ENCODE measurements around the gene CHAF1B.
A peak's percentile ranks its signal among the peaks of the same experiment; 100 is the strongest.
"Not testable (repeated sequence)": the region's sequence is repeated elsewhere in the genome, so short reads cannot be mapped to it uniquely, and the experiment has no call there.

The CHAF1B gene

DNA sequence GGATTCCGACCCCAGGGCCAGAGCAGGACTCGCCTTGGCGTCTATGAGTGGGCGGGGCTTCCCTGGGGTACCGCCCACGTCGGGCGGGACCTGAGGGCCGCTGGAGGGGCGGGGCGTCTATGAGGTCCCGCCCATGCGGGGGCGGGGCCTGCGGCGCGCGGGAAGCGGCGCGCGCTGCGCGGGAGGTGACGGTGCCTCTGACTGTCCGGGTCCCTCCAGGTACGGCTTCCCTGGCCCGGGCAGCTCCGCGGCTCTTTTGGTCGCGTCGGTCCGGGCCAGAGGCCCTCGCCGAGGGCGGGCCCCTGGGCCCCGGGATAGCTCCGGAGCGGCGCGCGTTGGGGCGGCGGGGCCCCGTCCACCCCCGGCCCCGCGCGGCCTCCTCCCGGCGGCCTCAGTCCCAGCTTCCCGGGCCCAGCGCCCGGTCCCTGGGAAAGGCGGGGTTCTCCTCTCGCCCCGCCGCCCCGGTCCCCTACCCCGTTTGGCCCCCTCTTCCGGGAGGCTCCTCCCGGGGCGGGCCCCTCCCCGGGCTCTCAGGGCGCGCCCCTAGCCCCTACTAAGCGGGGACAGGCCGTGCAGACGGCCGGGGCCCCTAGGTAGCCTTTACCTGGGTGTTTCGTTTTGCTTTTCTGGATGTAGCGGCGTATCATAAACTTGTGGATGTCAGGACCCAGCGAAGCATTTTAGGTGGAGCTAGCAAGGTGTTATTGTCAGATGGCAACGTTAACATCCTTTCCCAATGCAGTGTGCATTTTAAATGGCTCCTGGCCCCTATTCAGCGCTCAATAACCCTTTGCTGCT, at the start of gene CHAF1B:
CHAF1B (plus strand) TSS at position 160 of the 798 bp plus-strand sequence. CDS start 745 bp downstream, outside the sequence.
- peak; percentile 68 for DNase-seq (ENCODE audit: low read depth)

DNA sequence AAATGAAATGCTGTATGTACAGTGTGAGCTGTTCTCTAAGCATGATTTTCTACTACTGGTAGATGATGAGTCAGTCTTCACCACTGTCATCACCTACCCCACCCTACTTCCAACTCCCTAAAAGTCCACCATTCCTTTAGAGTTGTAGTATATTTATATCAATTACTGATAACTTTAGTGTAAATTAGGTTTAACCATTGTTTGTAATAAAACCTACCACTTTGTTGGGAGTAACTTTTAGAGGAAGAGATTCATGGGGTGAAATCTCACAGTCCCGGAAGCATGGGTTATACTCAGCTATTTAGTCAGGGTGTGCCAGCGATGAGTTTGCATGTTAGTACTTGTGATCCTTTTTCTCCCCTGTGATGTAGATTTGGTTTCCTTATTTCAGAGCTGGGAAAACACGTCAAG, 48.1 kb upstream of the CHAF1B start:
- no peak for DNase-seq (ENCODE audit: low read depth)

DNA sequence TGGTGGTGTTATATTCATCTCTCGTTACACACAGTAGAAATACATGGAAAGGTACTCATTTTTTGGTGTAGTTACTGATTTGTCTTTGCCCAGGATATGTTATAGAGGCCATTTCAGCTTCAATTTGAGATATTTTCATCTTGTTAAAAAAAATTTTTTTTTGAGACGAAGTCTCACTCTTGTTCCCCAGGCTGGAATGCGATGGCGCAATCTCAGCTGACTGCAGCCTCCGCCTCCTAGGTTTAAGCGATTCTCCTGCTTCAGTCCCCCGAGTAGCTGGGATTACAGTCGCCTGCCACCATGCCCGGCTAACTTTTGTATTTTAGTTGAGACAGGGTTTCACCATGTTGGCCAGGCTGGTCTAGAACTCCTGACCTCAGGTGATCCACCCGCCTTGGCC, 46.2 kb upstream of the CHAF1B start:
- no peak for DNase-seq (ENCODE audit: low read depth)

DNA sequence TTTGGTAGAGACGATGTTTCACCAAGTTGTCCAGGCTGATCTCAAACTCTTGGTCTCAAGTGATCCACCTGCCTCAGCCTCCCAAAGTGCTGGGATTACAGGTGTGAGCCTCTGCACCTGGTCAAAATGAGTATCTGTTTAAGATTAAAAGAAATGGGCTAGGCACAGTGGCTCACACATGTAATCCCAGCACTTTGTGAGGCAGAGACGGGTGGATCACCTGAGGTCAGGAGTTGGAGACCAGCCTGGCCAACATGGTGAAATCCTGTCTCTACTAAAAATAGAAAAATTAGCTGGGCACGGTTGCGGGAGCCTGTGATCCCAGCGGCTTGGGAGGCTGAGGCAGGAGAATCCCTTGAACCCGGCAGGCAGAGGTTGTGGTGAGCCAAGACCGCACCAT, 42.6 kb upstream of the CHAF1B start:
- DNase-seq (ENCODE audit: low read depth), result not testable (repeated sequence)

DNA sequence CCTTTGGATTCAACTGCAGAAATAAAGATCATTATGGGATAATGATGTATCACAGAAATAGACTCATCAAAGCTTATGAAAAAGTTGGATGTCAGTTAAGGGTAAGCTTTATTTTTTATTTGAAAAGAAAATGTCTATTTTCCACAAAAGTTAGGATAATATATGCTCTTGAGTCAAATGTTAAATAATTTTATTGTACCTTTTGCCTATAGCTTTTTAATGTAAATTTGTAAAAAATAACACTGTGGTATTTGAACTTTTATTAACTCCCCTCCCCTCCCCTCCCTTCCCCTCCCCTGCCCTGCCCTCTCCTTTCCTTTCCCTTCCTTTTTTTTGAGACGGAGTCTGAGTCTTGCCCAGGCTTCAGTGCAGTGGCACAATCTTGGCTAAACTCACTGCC, 40.3 kb upstream of the CHAF1B start:
- DNase-seq (ENCODE audit: low read depth), result no peak

DNA sequence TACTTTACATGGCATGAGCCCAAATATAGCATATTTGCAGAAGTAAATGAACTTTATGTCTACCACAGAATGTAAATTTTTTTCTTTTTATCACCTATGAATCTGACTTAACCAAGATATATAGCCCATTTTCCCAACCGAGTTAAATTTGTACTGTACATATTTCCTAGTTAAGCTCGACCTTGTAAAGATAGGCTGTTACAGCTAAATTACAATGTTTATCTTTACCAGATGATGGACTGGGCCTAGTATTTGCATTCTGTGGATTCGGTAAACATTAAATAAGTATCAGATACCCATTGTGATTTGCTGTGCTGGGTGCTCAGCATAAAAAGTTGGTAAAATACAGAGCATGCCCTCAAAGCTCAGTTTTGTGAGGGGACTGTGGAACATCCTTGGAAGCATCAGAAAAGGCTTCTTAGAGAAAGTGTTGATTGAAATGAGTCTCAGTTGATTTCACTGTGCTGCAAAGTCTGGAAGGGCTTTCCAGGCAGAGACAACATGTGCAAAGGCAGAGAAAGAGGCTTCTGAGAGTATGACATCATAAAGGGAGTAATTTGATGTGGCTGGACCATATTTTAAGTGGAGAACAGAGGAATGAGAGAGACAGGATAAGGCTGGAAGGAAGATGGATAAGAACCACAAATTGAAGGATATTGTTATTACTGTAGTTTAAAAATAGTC, 37.8 kb upstream of the CHAF1B start:
- DNase-seq (ENCODE audit: low read depth), result no peak

DNA sequence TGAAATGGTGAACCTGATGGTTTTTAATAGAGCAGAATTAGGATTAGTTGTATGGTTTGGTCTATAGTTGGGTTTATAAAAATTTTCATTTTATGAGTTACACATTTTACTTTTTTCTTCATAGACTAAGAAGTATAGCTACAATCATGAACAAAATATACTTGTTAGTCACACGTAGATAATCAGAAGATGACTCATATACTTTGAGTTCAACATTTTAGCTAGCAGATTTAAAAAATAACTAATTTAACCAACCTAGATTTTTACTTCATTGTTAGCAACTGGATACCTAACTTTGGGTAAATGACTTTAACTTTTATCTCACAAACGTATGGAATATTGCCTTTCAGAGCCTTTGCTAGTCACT, 37.2 kb upstream of the CHAF1B start:
- DNase-seq (ENCODE audit: low read depth), result no peak

DNA sequence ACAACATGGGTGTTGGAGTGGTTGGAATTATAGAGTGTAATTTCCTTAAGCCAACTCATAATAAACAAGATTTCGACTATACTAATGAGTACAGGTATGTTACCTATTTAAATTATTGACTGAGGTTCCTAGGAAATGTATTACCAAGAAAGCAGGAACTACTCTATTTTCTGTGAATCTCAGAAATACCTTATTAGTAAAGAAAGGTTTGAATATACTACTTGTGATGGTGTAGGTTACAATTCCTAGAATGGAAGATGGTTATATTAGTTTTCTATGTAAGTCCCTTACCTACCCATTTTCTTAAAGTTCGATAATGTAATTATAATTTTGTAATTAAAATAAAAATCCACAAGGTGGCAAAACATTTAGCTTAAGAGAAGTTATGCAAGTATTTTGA, 35.9 kb upstream of the CHAF1B start:
- DNase-seq (ENCODE audit: low read depth), result no peak

DNA sequence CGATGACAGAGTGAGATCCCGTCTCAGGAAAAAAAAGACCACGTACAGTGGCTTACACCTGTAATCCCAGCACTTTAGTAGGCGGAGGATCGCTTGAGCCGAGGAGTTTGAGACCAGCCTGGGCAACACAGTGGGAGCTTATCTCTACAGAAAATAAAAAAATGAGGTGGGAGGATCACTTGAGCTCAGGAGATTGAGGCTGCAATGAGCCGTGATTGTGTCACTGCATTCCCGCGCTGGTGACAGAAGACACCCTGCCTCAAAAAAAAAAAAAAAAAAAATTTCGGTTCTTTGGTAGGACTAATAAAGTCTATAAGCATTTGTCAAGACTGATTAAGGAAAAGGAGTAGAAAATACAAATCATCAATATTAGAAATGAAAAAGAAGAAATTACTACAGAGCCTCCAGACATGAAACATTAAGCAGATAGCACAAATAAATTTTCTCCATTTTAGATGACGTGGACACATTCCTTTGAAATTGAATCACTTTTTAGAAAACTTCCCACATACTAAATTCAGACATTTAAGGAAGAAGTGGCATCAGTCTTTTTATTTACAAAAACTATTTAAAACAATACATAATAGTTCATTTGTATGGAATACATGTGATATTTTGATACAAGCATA, 34.8 kb upstream of the CHAF1B start:
- no peak for DNase-seq (ENCODE audit: low read depth)

DNA sequence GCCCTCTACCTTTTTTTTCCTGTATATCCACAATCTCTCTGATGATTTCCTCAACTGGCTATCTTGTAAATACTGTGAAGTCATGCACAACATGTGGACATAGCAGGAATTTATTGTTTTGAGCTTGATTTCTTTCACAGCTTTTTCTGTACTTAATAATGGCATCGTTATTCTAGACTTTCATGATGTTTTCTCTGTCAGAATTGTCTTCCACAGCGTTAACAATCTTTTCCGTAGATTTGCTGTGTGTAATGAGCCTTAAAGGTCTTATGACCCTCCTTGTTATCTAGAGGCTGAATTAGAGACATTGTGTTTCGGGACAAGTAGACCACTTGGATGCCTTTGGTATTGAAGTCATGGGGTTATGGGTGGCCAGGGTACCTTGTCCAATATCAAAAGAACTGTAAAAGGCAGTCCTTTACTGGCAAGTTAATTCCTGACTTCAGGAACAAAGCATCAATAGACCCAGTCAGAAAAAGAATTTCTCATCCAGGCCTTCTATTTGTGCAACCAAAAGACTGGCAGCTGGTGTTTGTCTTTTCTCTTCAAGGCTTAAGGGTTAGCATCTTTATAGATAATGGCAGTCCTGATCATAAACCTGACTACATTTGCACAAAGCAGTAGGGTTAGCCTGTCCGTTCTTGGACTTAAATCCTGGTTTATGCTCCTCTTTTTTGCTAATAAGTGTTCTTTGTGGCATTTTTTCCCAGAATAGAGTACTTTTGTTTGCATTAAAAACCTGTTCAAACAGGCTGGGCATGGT, 30.1 kb upstream of the CHAF1B start:
- no peak for DNase-seq (ENCODE audit: low read depth)

DNA sequence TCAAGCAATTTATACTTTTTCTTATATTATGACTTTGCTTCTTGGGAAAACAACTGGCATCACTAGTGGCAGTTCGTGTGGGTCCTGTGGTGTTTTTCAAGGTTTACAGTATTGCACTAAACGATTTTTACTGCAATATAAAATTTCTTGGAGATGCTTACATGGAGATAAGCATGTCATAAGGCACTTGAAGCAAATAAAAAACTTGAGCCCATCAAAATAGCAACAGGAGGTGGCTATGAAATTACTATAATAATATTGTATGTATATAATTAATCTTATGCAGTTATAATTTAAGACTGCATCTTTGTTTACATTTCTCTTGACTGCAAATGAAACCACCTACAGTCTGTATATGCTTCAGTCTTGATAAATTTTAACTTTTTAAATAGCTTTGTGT, 29.3 kb upstream of the CHAF1B start:
- DNase-seq (ENCODE audit: low read depth), result no peak

DNA sequence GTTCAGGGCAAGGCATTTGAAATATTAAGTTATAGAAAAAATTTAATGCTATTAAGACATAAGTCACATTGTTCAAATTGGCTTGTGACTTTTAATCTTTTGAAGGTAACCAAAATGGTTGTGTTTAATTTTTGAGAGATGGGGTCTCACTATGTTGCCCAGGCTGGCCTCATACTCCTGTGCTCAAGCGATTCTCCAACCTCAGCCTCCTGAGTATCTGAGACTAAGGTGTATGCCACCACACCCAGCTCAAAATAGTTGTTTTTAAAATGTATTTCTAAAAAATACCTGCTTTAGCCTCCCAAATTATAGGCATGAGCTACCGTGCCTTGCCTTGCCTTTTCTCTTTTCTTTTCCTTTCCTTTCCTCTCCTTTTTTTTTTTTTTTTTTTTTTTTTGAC, 26.0 kb upstream of the CHAF1B start:
- DNase-seq (ENCODE audit: low read depth), result no peak

DNA sequence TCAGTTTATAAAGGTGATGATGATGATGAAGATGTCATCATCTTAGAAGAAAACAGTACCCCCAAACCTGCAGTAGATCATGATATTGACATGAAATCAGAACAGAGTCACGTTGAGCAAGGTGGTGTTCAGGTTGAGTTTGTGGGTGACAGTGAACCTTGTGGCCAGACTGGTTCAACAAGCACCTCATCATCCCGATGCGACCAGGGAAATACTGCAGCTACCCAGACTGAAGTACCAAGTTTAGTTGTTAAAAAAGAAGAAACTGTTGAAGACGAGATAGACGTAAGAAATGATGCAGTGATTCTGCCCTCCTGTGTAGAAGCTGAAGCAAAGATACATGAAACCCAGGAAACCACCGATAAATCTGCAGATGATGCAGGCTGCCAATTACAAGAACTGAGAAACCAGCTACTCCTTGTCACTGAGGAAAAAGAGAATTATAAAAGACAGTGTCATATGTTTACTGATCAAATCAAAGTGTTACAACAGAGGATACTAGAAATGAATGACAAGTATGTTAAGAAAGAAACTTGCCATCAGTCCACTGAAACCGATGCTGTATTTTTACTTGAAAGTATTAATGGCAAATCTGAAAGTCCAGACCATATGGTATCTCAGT, 16.0 kb upstream of the CHAF1B start:
- no peak for DNase-seq (ENCODE audit: low read depth)

DNA sequence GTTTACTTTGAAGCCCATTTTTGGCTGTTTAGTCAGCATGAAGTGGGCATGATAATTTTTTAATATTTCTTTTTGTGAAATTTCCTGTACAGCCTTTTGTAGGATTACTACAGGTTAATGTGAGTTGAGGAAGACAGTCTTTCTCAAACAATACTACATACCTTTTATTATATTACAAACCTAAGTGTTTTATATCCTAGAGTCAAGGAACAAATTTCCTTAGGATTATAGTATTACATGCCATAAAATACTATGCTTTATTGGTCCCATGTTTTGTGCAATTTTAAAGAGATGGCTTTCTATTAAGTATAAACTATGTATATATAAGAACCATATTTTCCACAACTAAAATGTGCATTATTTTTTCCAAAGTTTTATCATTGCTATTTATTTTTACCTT, 9.2 kb upstream of the CHAF1B start:
- DNase-seq (ENCODE audit: low read depth), result no peak

DNA sequence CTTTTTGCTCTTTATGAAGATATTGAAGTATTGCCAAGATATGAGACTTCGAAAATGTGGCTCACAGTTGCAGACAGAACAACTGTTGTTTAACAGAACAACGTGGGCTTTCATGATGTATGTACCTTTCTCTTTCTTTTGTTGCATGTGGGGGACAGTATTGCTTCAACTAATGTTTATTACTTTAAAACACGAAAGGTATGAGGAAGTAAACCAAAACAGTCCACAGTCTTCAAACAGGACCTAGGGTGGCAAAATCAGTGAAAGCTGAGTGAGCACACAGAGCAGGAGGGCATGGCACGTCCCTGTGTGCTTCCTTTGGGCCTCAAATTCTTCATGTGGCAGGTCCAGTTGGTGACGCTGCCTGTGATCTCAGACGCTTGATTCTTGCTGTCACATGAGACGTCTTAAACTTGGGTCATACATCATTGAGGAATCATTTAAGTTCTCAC, 7.8 kb upstream of the CHAF1B start:
- no peak for DNase-seq (ENCODE audit: low read depth)

DNA sequence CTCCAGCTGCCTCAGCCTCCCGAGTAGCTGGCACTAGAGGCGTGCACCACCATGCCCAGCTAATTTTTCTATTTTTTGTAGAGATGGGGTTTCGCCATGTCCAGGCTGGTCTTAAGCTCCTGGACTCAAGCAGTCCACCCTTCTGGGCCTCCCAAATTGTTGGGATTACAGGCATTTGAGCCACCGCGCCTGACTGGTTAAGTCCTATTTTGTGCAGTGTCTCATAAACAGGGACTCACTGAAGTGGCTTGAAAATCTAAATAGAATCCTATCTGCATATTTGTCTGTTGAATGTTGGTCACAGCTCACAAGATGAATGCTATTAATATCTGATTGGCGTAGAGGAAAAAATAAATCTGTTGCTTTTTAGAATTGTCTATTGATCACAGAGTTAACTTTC, 5.9 kb upstream of the CHAF1B start:
- no peak for DNase-seq (ENCODE audit: low read depth)

DNA sequence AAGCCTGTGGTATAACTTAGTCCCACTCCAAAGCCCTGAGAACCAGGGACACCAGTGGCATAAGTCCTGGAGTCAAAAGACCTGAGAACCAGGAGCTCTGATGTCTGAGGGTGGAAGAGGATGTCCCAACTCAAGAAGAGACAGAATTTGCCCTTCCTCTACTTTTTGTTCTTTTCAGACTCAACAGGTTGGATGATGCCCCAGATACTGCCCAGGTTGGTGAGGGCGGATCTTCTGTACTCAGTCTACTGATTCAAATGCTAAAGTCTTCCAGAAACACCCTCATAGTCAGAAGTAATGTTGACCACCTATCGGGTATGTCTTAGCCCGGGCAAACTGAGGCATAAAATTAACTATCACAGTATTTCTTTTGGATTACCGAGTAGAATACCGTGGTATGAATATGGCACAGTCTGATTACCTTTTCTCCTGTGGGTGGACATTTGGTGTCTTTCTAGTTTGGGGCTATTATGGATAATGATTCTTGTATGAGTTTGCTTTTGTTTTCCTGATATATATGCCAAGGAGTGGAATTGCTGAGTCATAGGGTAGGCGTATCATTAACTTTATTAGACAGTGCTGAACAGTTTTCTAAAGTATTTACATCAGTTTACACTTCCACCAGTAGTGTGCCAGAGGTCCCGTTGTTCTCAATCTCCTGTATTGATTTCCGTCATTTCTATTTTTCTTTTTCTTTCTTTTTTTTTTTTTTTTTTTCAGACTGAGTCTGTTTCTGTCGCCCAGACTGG, 3.2 kb upstream of the CHAF1B start:
- no peak for DNase-seq (ENCODE audit: low read depth)

DNA sequence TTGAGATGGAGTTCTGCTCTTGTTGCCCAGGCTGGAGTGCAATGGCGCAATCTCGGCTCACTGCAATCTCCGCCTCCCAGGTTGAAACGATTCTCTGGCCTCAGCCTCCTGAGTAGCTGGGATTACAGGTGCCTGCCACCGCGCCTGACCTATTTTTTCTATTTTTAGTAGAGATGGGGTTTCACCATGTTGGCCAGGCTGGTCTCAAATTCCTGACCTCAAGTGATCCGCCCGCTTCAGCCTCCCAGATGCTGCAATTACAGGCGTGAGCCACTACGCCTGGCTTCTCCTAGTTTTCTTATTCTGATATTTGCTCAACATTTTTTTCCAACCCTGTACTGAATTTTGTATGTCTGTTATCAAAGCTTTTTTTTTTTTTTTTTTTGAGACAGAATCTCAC, 2.5 kb upstream of the CHAF1B start:
- not testable (repeated sequence) for DNase-seq (ENCODE audit: low read depth)

DNA sequence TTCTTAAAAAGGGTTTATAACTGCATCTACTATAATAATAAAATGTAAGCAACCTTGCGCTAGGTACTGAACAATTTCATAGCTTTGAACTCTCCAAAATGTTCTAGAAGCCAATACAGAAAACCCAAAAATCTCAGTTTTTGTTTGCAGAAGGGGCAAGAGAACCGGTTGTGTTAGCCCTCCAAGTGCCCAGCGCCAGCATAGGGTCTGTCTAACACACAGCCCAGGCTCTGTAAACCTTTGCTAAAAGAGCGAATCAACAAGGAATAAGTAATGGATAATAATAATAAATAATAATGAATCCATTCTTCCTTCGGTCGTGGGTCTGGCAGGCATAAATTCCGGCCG, 333 bp upstream of the CHAF1B start:
- DNase-seq (ENCODE audit: low read depth), result no peak

DNA sequence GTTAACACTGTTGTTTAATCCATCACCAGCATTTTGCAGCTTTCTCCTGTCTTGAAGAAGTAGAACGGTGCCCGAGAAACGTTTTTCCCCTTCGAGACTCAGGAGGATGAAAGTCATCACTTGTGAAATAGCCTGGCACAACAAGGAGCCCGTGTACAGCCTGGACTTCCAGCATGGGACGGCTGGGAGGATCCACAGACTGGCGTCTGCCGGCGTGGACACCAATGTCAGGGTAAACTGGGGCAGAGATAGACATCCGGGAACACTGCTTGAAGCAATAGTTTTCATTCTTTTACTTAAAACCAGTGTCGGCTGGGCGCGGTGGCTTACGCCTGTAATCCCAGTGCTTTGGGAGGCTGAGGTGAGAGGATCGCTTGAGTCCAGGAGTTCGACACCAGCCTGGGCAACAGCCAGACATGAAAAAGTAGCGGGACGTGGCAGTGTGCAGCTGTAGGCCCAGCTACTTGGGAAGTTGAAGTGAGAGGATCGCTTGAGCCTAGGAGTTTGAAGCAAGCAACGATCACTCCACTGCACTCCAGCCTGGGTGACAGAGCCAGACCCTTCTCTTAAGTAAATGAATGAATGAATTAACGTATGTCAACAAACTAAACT, 945 bp downstream of the CHAF1B start:
- no peak for DNase-seq (ENCODE audit: low read depth)

DNA sequence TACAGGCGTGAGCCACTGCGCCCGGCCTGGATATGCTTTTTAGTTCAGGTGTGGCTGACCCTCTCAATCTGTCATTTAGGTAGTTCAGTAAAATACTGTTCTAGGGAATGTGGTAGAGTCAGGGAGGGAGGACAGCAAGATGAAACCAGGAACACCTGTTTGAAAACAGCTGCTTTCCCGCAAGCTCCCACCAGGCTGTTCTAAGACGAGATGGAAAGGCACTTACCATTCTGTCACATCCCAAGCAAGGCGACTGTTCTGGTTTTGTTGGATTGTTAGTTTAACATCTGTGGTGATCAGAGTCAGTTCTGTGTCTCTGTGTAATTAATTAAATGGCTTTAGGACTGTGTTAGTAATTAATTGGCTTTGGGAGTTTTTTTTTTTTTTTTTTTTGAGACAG, 2.9 kb downstream of the CHAF1B start:
- no peak for DNase-seq (ENCODE audit: low read depth)

Measured in stimulated activated CD8-positive, alpha-beta memory T cell treated with anti-CD3 and anti-CD28 coated beads, Interleukin-7, amount 100 ng/mL, for 24 hours (primary cell).